Transverse colon (tissue), 4 donors: ENCODE results near the gene CHST1. TPM values are rescaled to one million over a fixed set of nuclear protein-coding genes. Genes with fewer than 3 reads are reported as not detected.

ENCODE experiments used
- DNase-seq: peaks from one replicate; pipeline ENCODE4 v3.0.0-alpha.2; 2019
- H3K27ac ChIP-seq, 4 donors: fragments of 200-600 bp; sonication (generic); 2 replicates each; pipeline ENCODE4 v1.5.1; 2016 to 2018; ENCODE audit warnings: inconsistent platforms in 4 of 4
- H3K27me3 ChIP-seq: fragments of 200-600 bp; sonication (generic); 2 replicates; pipeline ENCODE4 v1.5.1; 2017; ENCODE audit warnings: inconsistent platforms
- H3K36me3 ChIP-seq, 4 donors: fragments of 200-600 bp; sonication (generic); 2 replicates each; pipeline ENCODE4 v1.5.1; 2017 to 2019; ENCODE audit warnings: inconsistent platforms in 4 of 4
- H3K4me1 ChIP-seq, 4 donors: fragments of 200-600 bp; sonication (generic); 2 replicates each; pipeline ENCODE4 v1.5.1; 2017 to 2020; ENCODE audit warnings: inconsistent platforms in 4 of 4
- H3K4me3 ChIP-seq, 4 donors: fragments of 200-600 bp; sonication (generic); 1 replicate in 1 of 4; 2 replicates in 3 of 4; pipeline versions ENCODE4 v1.5.1 to v1.6.1; 2017 to 2019; ENCODE audit warnings: inconsistent platforms in 4 of 4
- H3K9me3 ChIP-seq, 2 donors: fragments of 200-600 bp; sonication (generic); 2 replicates each; pipeline ENCODE4 v1.5.1; 2017 to 2019; ENCODE audit warnings: inconsistent platforms in 2 of 2
- CTCF ChIP-seq, 5 experiments: fragments of 200-600 bp in 3 of 5; fragments of 450-650 bp in 2 of 5; sonication (generic) in 3 of 5; IDR thresholded peaks; 1 replicate in 2 of 5; 2 replicates in 3 of 5; pipeline ENCODE4 v1.5.1; 2016 to 2017; ENCODE audit warnings: antibody characterized with exemption in 5 of 5, inconsistent platforms in 3 of 5, mild to moderate bottlenecking in 2 of 5, moderate library complexity in 1 of 5
- EP300 ChIP-seq: sonication (generic); formaldehyde crosslinking; IDR thresholded peaks from one replicate; pipeline ENCODE4 v1.6.1; 2017; ENCODE audit warnings: antibody characterized with exemption, low read depth
- POLR2A ChIP-seq: fragments of 450-650 bp; IDR thresholded peaks from one replicate; pipeline ENCODE4 v1.6.1; 2016; ENCODE audit warnings: antibody characterized with exemption, mild to moderate bottlenecking, moderate library complexity
- POLR2AphosphoS5 ChIP-seq, 3 donors: sonication (generic); formaldehyde crosslinking; IDR thresholded peaks; one replicate each; pipeline ENCODE4 v1.6.1; 2016; ENCODE audit warnings: antibody characterized with exemption in 3 of 3
- WGBS, 2 donors: methylation state at CpG; one replicate each; pipeline ENCODE4 v1.1.5; 2018; ENCODE audit warnings: low coverage in 1 of 2; 5-methylcytosine and 5-hydroxymethylcytosine counted together
- in situ Hi-C, 4 donors: fragments of 200-750 bp; cut with MboI; loops; one replicate each; pipeline versions ENCODE4 v1.15.0 to v1.15.1; 2017; ENCODE audit warnings: low sequenced_read_pairs in 3 of 4, low pct_ligation_motif_present in 1 of 4, low pct_unique_long_range_greater_than_20kb in 1 of 4
- intact Hi-C: fragments of 100-400 bp; cut with DNase I; formaldehyde crosslinking; loops from one replicate; pipeline ENCODE4 v1.15.1; 2023; ENCODE audit warnings: low total_unique reads
- total RNA-seq, 4 donors: library from RNA; depleted of rRNA; stranded (reverse); fragments of >200 nt; gene quantifications; one replicate each; pipeline ENCODE4 v1.1.0, GENCODE V29; 2016

Gene CHST1
- total RNA-seq, 4 donors from 2014 or later = 0.27 to 1.9 (median 0.76) TPM

- in situ Hi-C loops (no loop called here), intact Hi-C loops (no loop called here)
- H3K4me1 ChIP-seq = no peaks in the 10 kb centered on the region
- H3K27me3 ChIP-seq = no peaks in the 10 kb centered on the region
- no peak overlapping the region for H3K27ac ChIP-seq
- no peak for DNase-seq
- no peak for TF ChIP-seq POLR2A
- no peak for TF ChIP-seq POLR2AphosphoS5 (IDR thresholded peaks at IDR 0.05)
- no peak for TF ChIP-seq EP300
- TF ChIP-seq CTCF (IDR thresholded peaks at IDR 0.05) = no peak
- WGBS, 2 donors = 40% methylated on average over 3 of the region's 3 CpGs; no CpG with 5 or more reads in 1 of the 2 donors
- H3K9me3 ChIP-seq = no peaks in the 10 kb centered on the region
- H3K4me3 ChIP-seq = no peak overlapping the region
- no peaks in the 10 kb centered on the region for H3K36me3 ChIP-seq
Observed at GRCh38 chr11:45610627-45611026, 54.8 kb downstream of the CHST1 start.

GRCh38 chr11:45609902-45610301, 55.5 kb downstream of the CHST1 start:
- H3K36me3 ChIP-seq = no peaks in the 10 kb centered on the region
- TF ChIP-seq EP300 = no peak
- TF ChIP-seq CTCF (IDR thresholded peaks at IDR 0.05) = no peak
- TF ChIP-seq POLR2AphosphoS5 (IDR thresholded peaks at IDR 0.05) = no peak
- TF ChIP-seq POLR2A = no peak
- H3K4me3 ChIP-seq = no peak overlapping the region
- in situ Hi-C loops (no loop called here), intact Hi-C loops (no loop called here)
- H3K4me1 ChIP-seq = no peaks in the 10 kb centered on the region
- no peak overlapping the region for H3K27ac ChIP-seq
- no peak for DNase-seq
- WGBS, 2 donors = 30 to 33% methylated on average over 2 of the region's 2 CpGs
- no peaks in the 10 kb centered on the region for H3K27me3 ChIP-seq
- no peaks in the 10 kb centered on the region for H3K9me3 ChIP-seq

GRCh38 chr11:45609337-45609736, 56.1 kb downstream of the CHST1 start:
- H3K4me1 ChIP-seq = no peaks in the 10 kb centered on the region
- TF ChIP-seq POLR2A (no peak), CTCF (IDR thresholded peaks at IDR 0.05) (no peak), POLR2AphosphoS5 (IDR thresholded peaks at IDR 0.05) (no peak), EP300 (no peak)
- in situ Hi-C loops (no loop called here), intact Hi-C loops (no loop called here)
- 66 to 83% methylated on average over 3 of the region's 3 CpGs for WGBS, 2 donors
- no peak overlapping the region for H3K27ac ChIP-seq
- H3K9me3 ChIP-seq = no peaks in the 10 kb centered on the region
- no peaks in the 10 kb centered on the region for H3K36me3 ChIP-seq
- no peaks in the 10 kb centered on the region for H3K27me3 ChIP-seq
- no peak overlapping the region for H3K4me3 ChIP-seq
- no peak for DNase-seq

- H3K4me1 ChIP-seq = no peaks in the 10 kb centered on the region
- no peaks in the 10 kb centered on the region for H3K9me3 ChIP-seq
- DNase-seq = peak; percentile 10
- H3K36me3 ChIP-seq = no peaks in the 10 kb centered on the region
- no peak overlapping the region for H3K27ac ChIP-seq
- intact Hi-C loops (no loop called here), in situ Hi-C loops (no loop called here)
- H3K4me3 ChIP-seq = no peak overlapping the region
- 43% methylated on average over 5 of the region's 5 CpGs; no CpG with 5 or more reads in 1 of the 2 donors for WGBS, 2 donors
- TF ChIP-seq CTCF (IDR thresholded peaks at IDR 0.05) = no peak
- no peak for TF ChIP-seq EP300
- no peak for TF ChIP-seq POLR2AphosphoS5 (IDR thresholded peaks at IDR 0.05)
- TF ChIP-seq POLR2A = no peak
- no peaks in the 10 kb centered on the region for H3K27me3 ChIP-seq
Observed at GRCh38 chr11:45607995-45608394, 57.4 kb downstream of the CHST1 start.
